Measurements from ENCODE around the gene ASB6. TPM values are rescaled to one million over a fixed set of nuclear protein-coding genes. Genes with fewer than 3 reads are reported as not detected.

The ASB6 gene
- total and polyA plus RNA-seq, 2 donors (not counting 1 experiment from before 2014, with no cell fraction given) = 27.7 to 27.9 TPM

- H3K4me3 ChIP-seq (ENCODE audit: control extremely low read depth in 1 of 5, extremely low read depth in 1 of 5, insufficient read depth in 1 of 5, low read depth in 2 of 5, low read length in 4 of 5) = no peak overlapping the region
- intact Hi-C loops (cut with micrococcal nuclease) = no loop called here
- WGBS (ENCODE audit: insufficient coverage) = 67% methylated on average over 4 of the region's 7 CpGs
- Mint-ChIP-seq H3K4me1 (no peaks in the 10 kb centered on the region), H3K4me3 (no peak overlapping the region), H3K27me3 (peaks cover 12% of the 10 kb centered on the region), H3K27ac (no peak overlapping the region), H3K9me3 (ENCODE audit: insufficient read depth) (no peaks in the 10 kb centered on the region)
- H3K27me3 ChIP-seq (replicated peaks in 1 of 4; ENCODE audit: control extremely low read depth in 1 of 4, control insufficient read depth in 3 of 4, insufficient read depth in 4 of 4, low read length in 3 of 4) = peaks cover 0 to 3% (median 0%) of the 10 kb centered on the region in 4 experiments
- no peaks in the 10 kb centered on the region for H3K4me1 ChIP-seq (ENCODE audit: control insufficient read depth in 2 of 2, insufficient read depth in 2 of 2, low read length in 2 of 2)
- POLR2A ChIA-PET = no interaction called here
- DNase-seq (no peak), ATAC-seq (ENCODE audit: low read depth) (no peak)
- no peaks in the 10 kb centered on the region for H3K79me2 ChIP-seq (ENCODE audit: control insufficient read depth, insufficient read depth, low read length)
- no peak overlapping the region for H3K27ac ChIP-seq (ENCODE audit: low read length in 2 of 2)
- no peaks in the 10 kb centered on the region for H3K9me3 ChIP-seq (ENCODE audit: control extremely low read depth in 1 of 3, control insufficient read depth in 2 of 3, insufficient read depth in 1 of 3, low read length in 2 of 3)
- H3K4me2 ChIP-seq (replicated peaks; ENCODE audit: low read depth, low read length, poor library complexity, severe bottlenecking) = no peak overlapping the region
- H4K20me1 ChIP-seq (ENCODE audit: control insufficient read depth, insufficient read depth, low read length, poor library complexity, severe bottlenecking) = no peaks in the 10 kb centered on the region
- CTCF ChIA-PET = no interaction called here
- no peak overlapping the region for H3K9ac ChIP-seq (ENCODE audit: low read length)
- TF ChIP-seq CTCF (IDR thresholded peaks at IDR 0.05) (no peak), EZH2 (IDR thresholded peaks at IDR 0.05; ENCODE audit: borderline replicate concordance, insufficient read depth, low read depth, low read length, poor library complexity, severe bottlenecking) (no peak)
- no peaks in the 10 kb centered on the region for H3K36me3 ChIP-seq (replicated peaks in 1 of 2; ENCODE audit: control extremely low read depth in 1 of 2, control insufficient read depth in 1 of 2, extremely low read depth in 1 of 2, insufficient read depth in 2 of 2, low read length in 1 of 2)
- no peak overlapping the region for H2AFZ ChIP-seq (ENCODE audit: insufficient read depth, low read depth, low read length, poor library complexity, severe bottlenecking)
Measured at GRCh38 chr9:129655696-129656095, 13.7 kb upstream of the ASB6 start.

GRCh38 chr9:129655154-129655553 is 13.2 kb upstream of the ASB6 start:
- Histone ChIP-seq H3K27me3 (replicated peaks in 1 of 4; ENCODE audit: control extremely low read depth in 1 of 4, control insufficient read depth in 3 of 4, insufficient read depth in 4 of 4, low read length in 3 of 4) (peaks cover 0 to 3% (median 0%) of the 10 kb centered on the region in 4 experiments), H3K36me3 (replicated peaks in 1 of 2; ENCODE audit: control extremely low read depth in 1 of 2, control insufficient read depth in 1 of 2, extremely low read depth in 1 of 2, insufficient read depth in 2 of 2, low read length in 1 of 2) (no peaks in the 10 kb centered on the region), H2AFZ (ENCODE audit: insufficient read depth, low read depth, low read length, poor library complexity, severe bottlenecking) (no peak overlapping the region), H3K4me3 (ENCODE audit: control extremely low read depth in 1 of 5, extremely low read depth in 1 of 5, insufficient read depth in 1 of 5, low read depth in 2 of 5, low read length in 4 of 5) (no peak overlapping the region), H3K9ac (ENCODE audit: low read length) (no peak overlapping the region), H3K27ac (ENCODE audit: low read length in 2 of 2) (no peak overlapping the region), H3K79me2 (ENCODE audit: control insufficient read depth, insufficient read depth, low read length) (no peaks in the 10 kb centered on the region), H3K9me3 (ENCODE audit: control extremely low read depth in 1 of 3, control insufficient read depth in 2 of 3, insufficient read depth in 1 of 3, low read length in 2 of 3) (no peaks in the 10 kb centered on the region), H4K20me1 (ENCODE audit: control insufficient read depth, insufficient read depth, low read length, poor library complexity, severe bottlenecking) (no peaks in the 10 kb centered on the region), H3K4me1 (ENCODE audit: control insufficient read depth in 2 of 2, insufficient read depth in 2 of 2, low read length in 2 of 2) (no peaks in the 10 kb centered on the region), H3K4me2 (replicated peaks; ENCODE audit: low read depth, low read length, poor library complexity, severe bottlenecking) (no peak overlapping the region)
- DNase-seq = no peak
- no peak for TF ChIP-seq CTCF (IDR thresholded peaks at IDR 0.05)
- no peak for TF ChIP-seq EZH2 (IDR thresholded peaks at IDR 0.05; ENCODE audit: borderline replicate concordance, insufficient read depth, low read depth, low read length, poor library complexity, severe bottlenecking)
- CTCF ChIA-PET = no interaction called here
- H3K27ac Mint-ChIP-seq = no peak overlapping the region
- POLR2A ChIA-PET = interaction anchor here (0.5 kb wide), 1 partner anchor 73 kb away, joined by 5 read pairs; no protein-coding TSS in a partner anchor
- no peak overlapping the region for H3K4me3 Mint-ChIP-seq
- no peaks in the 10 kb centered on the region for H3K4me1 Mint-ChIP-seq
- WGBS (ENCODE audit: insufficient coverage) = 96% methylated on average over 7 of the region's 7 CpGs
- H3K9me3 Mint-ChIP-seq (ENCODE audit: insufficient read depth) = no peaks in the 10 kb centered on the region
- ATAC-seq (ENCODE audit: low read depth) = no peak
- intact Hi-C loops (cut with micrococcal nuclease) = no loop called here
- H3K27me3 Mint-ChIP-seq = peaks cover 17% of the 10 kb centered on the region
